IPS DF 6.9 (cell line): Measurements from ENCODE around the gene MED22.

Source experiments
- DNase-seq: peaks from one replicate; pipeline ENCODE4 v3.0.0-alpha.2; 2013; ENCODE audit warnings: low read depth, low spot score
- H3K27ac ChIP-seq: one replicate; pipeline ENCODE4 v1.5.1; 2013; ENCODE audit warnings: low read length, control low read depth
- H3K27me3 ChIP-seq: 2 replicates; pipeline ENCODE4 v1.6.1; 2013; ENCODE audit warnings: mild to moderate bottlenecking, low read length; ENCODE audit not compliant: control insufficient read depth, insufficient read depth
- H3K36me3 ChIP-seq: 2 replicates; pipeline ENCODE4 v1.6.1; 2013; ENCODE audit warnings: low read length; ENCODE audit not compliant: control insufficient read depth, insufficient read depth
- H3K4me1 ChIP-seq: 2 replicates; pipeline ENCODE4 v1.6.1; 2013; ENCODE audit warnings: low read length; ENCODE audit not compliant: control insufficient read depth, insufficient read depth
- H3K4me3 ChIP-seq: 2 replicates; pipeline ENCODE4 v1.5.1; 2013; ENCODE audit warnings: mild to moderate bottlenecking, low read length
- H3K9me3 ChIP-seq: 2 replicates; pipeline ENCODE4 v1.6.1; 2013; ENCODE audit warnings: low read length, inconsistent platforms; ENCODE audit not compliant: control insufficient read depth, insufficient read depth
- WGBS: extraction: QIAGEN DNeasy Blood & Tissue Kit; methylation state at CpG from one replicate; pipeline ENCODE4 v1.1.7; 2013; ENCODE audit warnings: mixed read lengths, missing lambda C conversion rate; ENCODE audit not compliant: insufficient read length, insufficient coverage; 5-methylcytosine and 5-hydroxymethylcytosine counted together

MED22 gene

DNA sequence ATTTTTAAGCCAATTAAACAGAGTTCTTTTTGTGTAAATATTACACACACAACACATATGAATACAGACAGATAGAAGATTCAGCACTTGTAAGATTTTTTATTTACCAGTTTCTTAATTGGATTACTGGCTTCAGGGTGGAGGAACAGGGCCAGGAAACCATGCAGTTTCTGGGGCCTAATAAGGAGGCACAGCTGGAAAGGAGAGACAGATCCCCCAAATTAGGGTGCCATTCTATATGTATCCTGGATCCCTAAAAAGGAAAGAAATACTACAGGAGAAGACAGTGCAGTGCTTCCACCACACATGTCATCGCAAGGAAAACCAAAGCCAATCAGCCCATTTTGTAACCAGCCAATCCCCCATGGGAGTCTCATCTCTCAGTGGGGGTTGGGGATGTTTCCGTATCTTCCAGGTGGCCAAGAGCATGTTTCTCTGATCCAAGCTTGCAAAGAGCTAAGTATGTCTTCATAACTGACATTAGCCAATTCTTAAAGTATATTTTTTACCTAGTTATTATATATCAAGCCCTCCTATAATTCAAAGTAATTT lies 57.1 kb downstream of the MED22 start:
- no peaks in the 10 kb centered on the region for H3K9me3 ChIP-seq
- no peaks in the 10 kb centered on the region for H3K36me3 ChIP-seq
- DNase-seq, result no peak
- H3K27ac ChIP-seq, result no peak overlapping the region
- H3K4me3 ChIP-seq, result no peak overlapping the region
- no peaks in the 10 kb centered on the region for H3K4me1 ChIP-seq
- no CpG with 5 or more reads among the region's 2 CpGs for WGBS
- no peaks in the 10 kb centered on the region for H3K27me3 ChIP-seq
